OCI-LY7 (cell line): Measurements from ENCODE around the gene PIEZO1. TPM values are rescaled to one million over a fixed set of nuclear protein-coding genes. Genes with fewer than 3 reads are reported as not detected.

Experiments
- BruUV-seq: library from RNA; stranded (reverse); fragments of 400-500 nt; replicated peaks from 2 replicates; lab custom pipeline; 2021; lab: Mats Ljungman, UMichigan
- CTCF ChIA-PET: fragments of 300-600 bp; sonication (Branson Sonifier 250); formaldehyde crosslinking; loops from one replicate; lab custom pipeline; 2022; ENCODE audit warnings: antibody characterized with exemption; ENCODE audit not compliant: unreplicated experiment; lab: Charles Lee
- POLR2A ChIA-PET: fragments of 300-600 bp; sonication (Branson Sonifier 250); formaldehyde crosslinking; loops from one replicate; lab custom pipeline; 2022; ENCODE audit warnings: antibody characterized with exemption; lab: Charles Lee
- DNase-seq: peaks from one replicate; pipeline ENCODE4 v3.0.0-alpha.2; 2015; ENCODE audit warnings: low spot score
- H2AFZ ChIP-seq: fragments of 200-600 bp; sonication (generic), shearing (Covaris generic); 2 replicates; pipeline ENCODE4 v1.6.1; 2014; ENCODE audit warnings: mild to moderate bottlenecking, antibody characterized with exemption, low read length, moderate library complexity
- H3K27ac ChIP-seq: fragments of 200-600 bp; sonication (generic); 2 replicates; pipeline ENCODE4 v1.5.1; 2014; ENCODE audit warnings: mixed run types, low read depth, mild to moderate bottlenecking, moderate library complexity, low read length, inconsistent platforms; ENCODE audit not compliant: poor library complexity, severe bottlenecking
- H3K36me3 ChIP-seq: fragments of 200-600 bp; sonication (generic); 2 replicates; pipeline ENCODE4 v1.6.1; 2014; ENCODE audit warnings: mild to moderate bottlenecking, antibody characterized with exemption, low read length, moderate library complexity, mixed read lengths; ENCODE audit not compliant: insufficient read depth
- H3K4me1 ChIP-seq: fragments of 200-600 bp; sonication (generic); 2 replicates; pipeline ENCODE4 v1.5.1; 2014; ENCODE audit warnings: mild to moderate bottlenecking, low read length; ENCODE audit not compliant: insufficient read depth, poor library complexity, severe bottlenecking
- H3K4me2 ChIP-seq: fragments of 200-600 bp; sonication (generic); 2 replicates; pipeline ENCODE4 v1.6.1; 2014; ENCODE audit warnings: mild to moderate bottlenecking, low read length
- H3K4me3 ChIP-seq: fragments of 200-600 bp; sonication (generic); 2 replicates; pipeline ENCODE4 v1.5.1; 2014; ENCODE audit warnings: mild to moderate bottlenecking, low read depth, low read length; ENCODE audit not compliant: poor library complexity, severe bottlenecking
- H3K79me2 ChIP-seq: fragments of 200-600 bp; sonication (generic); 2 replicates; pipeline ENCODE4 v1.6.1; 2016; ENCODE audit warnings: low read depth, mild to moderate bottlenecking, low read length, moderate library complexity, mixed read lengths; ENCODE audit not compliant: insufficient read depth
- H3K9me2 ChIP-seq: fragments of 200-600 bp; sonication (generic); 2 replicates; pipeline ENCODE4 v1.6.1; 2016; ENCODE audit warnings: mild to moderate bottlenecking, low read length, mixed read lengths; ENCODE audit not compliant: insufficient read depth
- H3K9me3 ChIP-seq: fragments of 200-600 bp; sonication (generic); 2 replicates; pipeline ENCODE4 v1.6.1; 2014; ENCODE audit warnings: mild to moderate bottlenecking, mixed run types, low read length, mixed read lengths
- H4K20me1 ChIP-seq: fragments of 200-600 bp; sonication (generic); 2 replicates; pipeline ENCODE4 v1.6.1; 2014; ENCODE audit warnings: mild to moderate bottlenecking, antibody characterized with exemption, low read length, moderate library complexity, mixed read lengths; ENCODE audit not compliant: insufficient read depth
- EZH2phosphoT487 ChIP-seq: fragments of 200-600 bp; sonication (generic); IDR thresholded peaks from 2 replicates; pipeline ENCODE4 v1.6.1; 2018; ENCODE audit warnings: low read depth, borderline replicate concordance, mild to moderate bottlenecking, mixed run types, antibody characterized with exemption, low read length, moderate library complexity, mixed read lengths
- intact Hi-C: fragments of 100-400 bp; cut with micrococcal nuclease; formaldehyde crosslinking; loops from one replicate; pipeline ENCODE4 v1.10.0; 2022; ENCODE audit not compliant: unreplicated experiment
- total RNA-seq, 2 experiments: library from RNA; depleted of rRNA in 1 of 2; stranded (reverse); fragments of >200 nt in 1 of 2; shearing (Covaris generic) in 1 of 2; gene quantifications; 2 replicates each; pipeline ENCODE4 v1.2.3, GENCODE V29; 2014 to 2022
- TF ChIP-seq, protein P1 (sequence below): fragments of 200-600 bp; sonication (generic); conservative IDR thresholded peaks from 2 replicates; pipeline ENCODE4 v1.5.1; 2014; ENCODE audit warnings: mild to moderate bottlenecking, antibody characterized with exemption, low read length, moderate library complexity, mixed read lengths

PIEZO1 gene
- total RNA-seq, 2 experiments from 2014 or later = 144 to 154 TPM

DNA sequence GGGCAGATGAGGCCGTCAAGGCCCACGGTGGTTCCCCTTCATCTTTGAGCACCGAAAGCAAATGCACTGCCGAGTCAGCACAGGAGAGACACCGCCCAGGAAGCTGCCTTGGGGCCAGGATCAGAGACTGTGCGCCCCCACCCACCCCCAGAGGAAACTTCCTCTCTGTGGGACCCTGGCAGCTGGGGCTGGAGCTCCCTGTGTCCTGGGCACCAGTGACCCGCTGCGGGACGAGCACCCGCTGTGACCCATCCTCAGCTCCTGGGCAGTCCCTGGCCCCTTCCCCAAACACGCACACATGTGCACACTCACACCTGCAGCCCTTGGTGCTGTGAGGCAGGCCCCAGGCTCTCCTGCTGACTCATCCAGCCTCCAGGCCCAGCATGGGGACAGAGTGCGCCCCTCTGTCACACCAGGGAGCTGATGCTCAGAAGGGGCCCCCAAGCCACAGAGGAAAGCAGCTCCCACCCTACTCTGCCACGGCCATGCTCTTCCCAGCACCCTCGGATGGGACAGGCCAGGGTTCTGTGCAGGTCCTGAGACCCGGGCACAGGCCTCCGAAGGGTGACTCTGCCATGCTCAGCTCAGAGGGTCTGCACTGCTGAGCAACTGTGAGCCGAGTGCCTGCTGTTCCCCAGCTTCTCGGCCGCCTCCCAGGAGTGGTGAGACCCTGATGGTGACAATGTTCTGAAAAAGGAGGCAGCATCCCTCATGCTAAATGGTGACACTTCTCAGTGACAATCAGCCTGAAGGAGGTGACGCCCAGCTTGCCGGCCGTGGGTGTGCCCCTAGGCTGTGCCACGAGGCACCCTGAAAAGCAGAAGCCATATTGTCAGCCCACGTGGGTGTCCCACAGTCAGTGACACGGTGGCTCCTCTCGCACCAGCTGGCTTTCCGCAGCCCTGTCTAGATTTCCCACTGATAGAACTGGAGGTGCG is 3.6 kb downstream of the PIEZO1 start:
- Histone ChIP-seq H3K4me3 (peak overlapping the region; percentile 33), H4K20me1 (no peaks in the 10 kb centered on the region), H3K4me2 (peak overlapping the region; percentile 86)

DNA sequence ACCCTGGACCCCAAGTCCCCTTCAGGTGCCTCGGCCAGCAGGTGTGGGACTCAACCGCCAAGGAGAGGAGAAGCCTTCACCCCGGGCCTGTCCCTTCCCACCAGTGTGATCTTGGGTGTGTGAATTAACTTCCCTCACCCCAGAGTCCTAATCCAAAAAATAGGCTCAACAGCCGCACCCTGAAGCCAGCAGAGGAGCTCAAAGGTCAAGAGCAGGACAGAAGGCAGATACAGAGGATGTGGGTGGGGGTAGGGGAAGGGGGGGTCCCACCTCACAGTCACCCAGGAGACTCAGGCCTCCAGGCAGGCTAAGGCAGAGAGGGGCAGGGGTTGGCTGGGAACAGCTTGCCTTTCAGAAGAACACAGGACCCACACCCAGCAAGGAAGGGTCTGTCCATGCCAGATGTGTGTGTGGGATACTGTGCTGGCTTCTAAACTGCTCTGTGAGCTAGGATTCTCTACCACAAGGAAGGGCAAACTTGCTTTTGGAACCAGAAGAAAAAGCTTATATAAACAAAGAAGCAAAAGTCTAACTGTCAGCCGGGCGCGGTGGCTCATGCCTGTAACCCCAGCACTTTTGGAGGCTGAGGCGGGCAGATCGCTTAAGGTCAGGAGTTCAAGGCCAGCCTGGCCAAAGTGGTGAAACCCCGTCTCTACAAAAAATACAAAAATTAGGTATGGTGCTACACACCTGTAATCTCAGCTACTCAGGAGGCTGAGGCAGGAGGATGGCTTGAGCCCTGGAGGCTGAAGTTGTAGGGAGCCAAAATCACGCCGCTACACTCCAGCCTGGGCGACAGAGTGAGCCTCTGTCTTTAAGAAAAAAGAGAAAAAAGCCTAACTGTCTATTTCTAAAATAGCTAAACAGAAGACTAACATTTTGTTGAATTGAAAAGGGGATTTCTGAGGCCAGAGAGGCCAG is 4.6 kb downstream of the PIEZO1 start:
- ChIA-PET CTCF (interaction anchor here (0.6 to 0.9 kb wide), 3 partner anchors 13 to 43 kb away, joined by 4 read pairs; no protein-coding TSS in a partner anchor), POLR2A (interaction anchor here (0.6 to 1.5 kb wide), 5 partner anchors 10 to 247 kb away, joined by 3 to 17 read pairs (median 3); no protein-coding TSS in a partner anchor)
- no peak for DNase-seq
- Histone ChIP-seq H3K4me3 (peak overlapping the region; percentile 33), H3K4me2 (peak overlapping the region; percentile 86), H3K36me3 (no peaks in the 10 kb centered on the region), H4K20me1 (no peaks in the 10 kb centered on the region), H3K9me2 (no peaks in the 10 kb centered on the region), H2AFZ (no peak overlapping the region), H3K9me3 (no peaks in the 10 kb centered on the region), H3K79me2 (peaks cover 47% of the 10 kb centered on the region; the same call in 1 of the 2 replicates), H3K27ac (peak overlapping the region; percentile 47), H3K4me1 (peaks cover 40% of the 10 kb centered on the region)
- BruUV-seq = no TSS peak
- intact Hi-C loops = loop anchor here (5.0 kb wide), 1 partner anchor 118 kb away; the partner anchor contains the start of gene MVD
- TF ChIP-seq, protein P1, sequence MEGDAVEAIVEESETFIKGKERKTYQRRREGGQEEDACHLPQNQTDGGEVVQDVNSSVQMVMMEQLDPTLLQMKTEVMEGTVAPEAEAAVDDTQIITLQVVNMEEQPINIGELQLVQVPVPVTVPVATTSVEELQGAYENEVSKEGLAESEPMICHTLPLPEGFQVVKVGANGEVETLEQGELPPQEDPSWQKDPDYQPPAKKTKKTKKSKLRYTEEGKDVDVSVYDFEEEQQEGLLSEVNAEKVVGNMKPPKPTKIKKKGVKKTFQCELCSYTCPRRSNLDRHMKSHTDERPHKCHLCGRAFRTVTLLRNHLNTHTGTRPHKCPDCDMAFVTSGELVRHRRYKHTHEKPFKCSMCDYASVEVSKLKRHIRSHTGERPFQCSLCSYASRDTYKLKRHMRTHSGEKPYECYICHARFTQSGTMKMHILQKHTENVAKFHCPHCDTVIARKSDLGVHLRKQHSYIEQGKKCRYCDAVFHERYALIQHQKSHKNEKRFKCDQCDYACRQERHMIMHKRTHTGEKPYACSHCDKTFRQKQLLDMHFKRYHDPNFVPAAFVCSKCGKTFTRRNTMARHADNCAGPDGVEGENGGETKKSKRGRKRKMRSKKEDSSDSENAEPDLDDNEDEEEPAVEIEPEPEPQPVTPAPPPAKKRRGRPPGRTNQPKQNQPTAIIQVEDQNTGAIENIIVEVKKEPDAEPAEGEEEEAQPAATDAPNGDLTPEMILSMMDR = no peak
- TF ChIP-seq EZH2phosphoT487 = no peak

More for the DNA sequence above, 3.6 kb downstream of the PIEZO1 start:
- Histone ChIP-seq H3K9me3 (no peaks in the 10 kb centered on the region), H3K36me3 (no peaks in the 10 kb centered on the region), H3K4me1 (peaks cover 45% of the 10 kb centered on the region), H3K9me2 (no peaks in the 10 kb centered on the region), H3K27ac (peak overlapping the region; percentile 47), H2AFZ (no peak overlapping the region), H3K79me2 (peaks cover 47% of the 10 kb centered on the region; the same call in 1 of the 2 replicates)
- DNase-seq = peak; percentile 58
- intact Hi-C loops = loop anchor here (2.0 to 5.0 kb wide), 2 partner anchors 75 to 119 kb away; partner anchors contain the start of genes CTU2, MVD and RNF166
- ChIA-PET CTCF (interaction anchor here (0.5 to 0.9 kb wide), 3 partner anchors 12 to 44 kb away, joined by 3 to 4 read pairs (median 4); no protein-coding TSS in a partner anchor), POLR2A (interaction anchor here (0.7 to 1.5 kb wide), 3 partner anchors 12 to 327 kb away, joined by 3 to 17 read pairs (median 4); no protein-coding TSS in a partner anchor)
- no peak for TF ChIP-seq EZH2phosphoT487
- TF ChIP-seq, protein P1 = no peak
- BruUV-seq = no TSS peak
